GM12891 (cell line): ENCODE measurements around the gene ZNF22.

ENCODE experiments used
- DNase-seq: peaks from one replicate; pipeline ENCODE4 v3.0.0; 2011; ENCODE audit warnings: low spot score; ENCODE audit not compliant: insufficient read length
- FAIRE-seq: peaks from 2 replicates; lab custom pipeline; 2011; peaks lifted over from hg19 to GRCh38; lab: Jason Lieb, UNC
- PAX5 ChIP-seq: IDR thresholded peaks from 2 replicates; pipeline ENCODE4 v1.6.1; 2011; ENCODE audit warnings: low read length, moderate library complexity, mild to moderate bottlenecking; ENCODE audit not compliant: insufficient read depth, severe bottlenecking
- POLR2A ChIP-seq: IDR thresholded peaks from 2 replicates; pipeline ENCODE4 v1.6.1; 2011; ENCODE audit warnings: low read depth, low read length, control low read depth
- POLR2AphosphoS5 ChIP-seq: IDR thresholded peaks from 2 replicates; pipeline ENCODE4 v1.6.1; 2011; ENCODE audit warnings: low read depth, low read length, control low read depth
- POU2F2 ChIP-seq: IDR thresholded peaks from 2 replicates; pipeline ENCODE4 v1.6.1; 2011; ENCODE audit warnings: low read depth, mild to moderate bottlenecking, control low read depth, low read length, moderate library complexity
- SPI1 ChIP-seq: IDR thresholded peaks from 2 replicates; pipeline ENCODE4 v1.6.1; 2011; ENCODE audit warnings: low read depth, low read length, control low read depth
- TAF1 ChIP-seq: IDR thresholded peaks from 2 replicates; pipeline ENCODE4 v1.6.1; 2011; ENCODE audit warnings: low read depth, low read length, control low read depth

Gene ZNF22

GRCh38 chr10:45035673-45036072 lies 35.0 kb downstream of the ZNF22 start:
- no peak for TF ChIP-seq TAF1
- no peak for TF ChIP-seq POLR2A
- no peak for TF ChIP-seq POU2F2
- TF ChIP-seq SPI1: no peak
- no peak for TF ChIP-seq POLR2AphosphoS5
- no peak for TF ChIP-seq PAX5
- no peak for FAIRE-seq
- DNase-seq: no peak

GRCh38 chr10:45040921-45041542 lies 40.3 kb downstream of the ZNF22 start:
- TF ChIP-seq SPI1: no peak
- no peak for TF ChIP-seq POLR2AphosphoS5
- TF ChIP-seq TAF1: no peak
- no peak for TF ChIP-seq PAX5
- no peak for TF ChIP-seq POLR2A
- TF ChIP-seq POU2F2: no peak
- no peak for FAIRE-seq
- DNase-seq: no peak

- TF ChIP-seq PAX5: no peak
- no peak for TF ChIP-seq TAF1
- TF ChIP-seq POLR2A: no peak
- TF ChIP-seq POLR2AphosphoS5: no peak
- TF ChIP-seq POU2F2: no peak
- no peak for TF ChIP-seq SPI1
- DNase-seq (no peak), FAIRE-seq (no peak)
These were observed 43.6 kb downstream of the ZNF22 start for GRCh38 chr10:45044290-45044689.

GRCh38 chr10:45050551-45051235 lies 50.0 kb downstream of the ZNF22 start:
- TF ChIP-seq SPI1 (no peak), POU2F2 (no peak), PAX5 (no peak), TAF1 (no peak), POLR2A (no peak), POLR2AphosphoS5 (no peak)
- FAIRE-seq: no peak
- no peak for DNase-seq

- DNase-seq: no peak
- FAIRE-seq: no peak
- TF ChIP-seq PAX5 (no peak), POLR2AphosphoS5 (no peak), POU2F2 (no peak), POLR2A (no peak), TAF1 (no peak), SPI1 (no peak)
These were observed 52.0 kb downstream of the ZNF22 start for GRCh38 chr10:45052700-45053099.

- DNase-seq (no peak), FAIRE-seq (no peak)
- TF ChIP-seq POU2F2: no peak
- TF ChIP-seq PAX5: no peak
- no peak for TF ChIP-seq POLR2AphosphoS5
- no peak for TF ChIP-seq TAF1
- TF ChIP-seq POLR2A: no peak
- TF ChIP-seq SPI1: no peak
These were observed 52.9 kb downstream of the ZNF22 start for GRCh38 chr10:45053569-45054100.
